HEK293 (cell line): ENCODE measurements around the gene F2.

Experiments
- CTCF ChIA-PET: fragments of 350-600 bp; formaldehyde crosslinking; extraction: SDS; loops from one replicate; lab custom pipeline; 2021; ENCODE audit warnings: antibody characterized with exemption; lab: Yijun Ruan, JAX
- POLR2A ChIA-PET: fragments of 300-600 bp; formaldehyde crosslinking; extraction: SDS; loops from one replicate; lab custom pipeline; 2020; ENCODE audit warnings: antibody characterized with exemption, inconsistent platforms; lab: Yijun Ruan, JAX
- H3K27ac ChIP-seq: fragments of 200-500 bp; sonication (Bioruptor generic); 2 replicates; pipeline ENCODE4 v1.5.1; 2014; ENCODE audit warnings: low read depth, low read length, control low read depth, inconsistent platforms; ENCODE audit errors: extremely low read depth
- H3K36me3 ChIP-seq, 2 experiments: fragments of 200-500 bp in 1 of 2; sonication (Bioruptor generic) in 1 of 2; 1 replicate in 1 of 2; 2 replicates in 1 of 2; pipeline ENCODE4 v1.5.1; 2014 to 2017; ENCODE audit warnings: inconsistent platforms in 2 of 2, low read length in 2 of 2; ENCODE audit not compliant: control insufficient read depth in 2 of 2, insufficient read depth in 1 of 2
- H3K4me1 ChIP-seq: fragments of 200-500 bp; sonication (Bioruptor generic); 2 replicates; pipeline ENCODE4 v1.5.1; 2014; ENCODE audit warnings: mild to moderate bottlenecking, low read length, inconsistent platforms; ENCODE audit not compliant: control insufficient read depth, insufficient read depth
- H3K4me3 ChIP-seq: 2 replicates; pipeline ENCODE4 v1.5.1; 2011; ENCODE audit warnings: low read depth, mild to moderate bottlenecking, control low read depth, low read length, moderate library complexity
- H3K9me3 ChIP-seq: fragments of 200-500 bp; sonication (Bioruptor generic); 2 replicates; pipeline ENCODE4 v1.5.1; 2014; ENCODE audit warnings: low read depth, low read length, inconsistent platforms; ENCODE audit not compliant: control insufficient read depth, insufficient read depth
- BCL11A ChIP-seq: fragments of 450-650 bp; formaldehyde crosslinking; IDR thresholded peaks from 2 replicates; pipeline ENCODE4 v1.5.1; 2016; ENCODE audit warnings: low read depth, missing biosample characterization, missing genetic modification characterization
- GFI1B ChIP-seq: fragments of 450-650 bp; formaldehyde crosslinking; IDR thresholded peaks from 2 replicates; pipeline ENCODE4 v1.5.1; 2016; ENCODE audit warnings: missing biosample characterization, missing genetic modification characterization
- HOXD13 ChIP-seq: sonication (generic); formaldehyde crosslinking; IDR thresholded peaks from 2 replicates; pipeline ENCODE4 v1.8.0; 2022; ENCODE audit warnings: missing genetic modification reagents, borderline replicate concordance
- MYNN ChIP-seq: fragments of 450-650 bp; formaldehyde crosslinking; IDR thresholded peaks from 2 replicates; pipeline ENCODE4 v1.5.1; 2016; ENCODE audit warnings: missing biosample characterization, missing genetic modification characterization, borderline replicate concordance
- MZF1 ChIP-seq: fragments of 450-650 bp; formaldehyde crosslinking; IDR thresholded peaks from 2 replicates; pipeline ENCODE4 v1.5.1; 2017; ENCODE audit warnings: missing biosample characterization, missing genetic modification characterization, borderline replicate concordance
- PRDM2 ChIP-seq: fragments of 450-650 bp; formaldehyde crosslinking; IDR thresholded peaks from 2 replicates; pipeline ENCODE4 v1.5.1; 2016; ENCODE audit warnings: missing biosample characterization, missing genetic modification characterization, borderline replicate concordance
- SCRT1 ChIP-seq: fragments of 450-650 bp; formaldehyde crosslinking; IDR thresholded peaks from 2 replicates; pipeline ENCODE4 v1.5.1; 2016; ENCODE audit warnings: missing biosample characterization, missing genetic modification characterization, borderline replicate concordance
- ZBTB1 ChIP-seq: fragments of 450-650 bp; formaldehyde crosslinking; IDR thresholded peaks from 2 replicates; pipeline ENCODE4 v1.5.1; 2016; ENCODE audit warnings: missing biosample characterization, missing genetic modification characterization
- ZBTB7A ChIP-seq: fragments of 450-650 bp; formaldehyde crosslinking; IDR thresholded peaks from 2 replicates; pipeline ENCODE4 v1.5.1; 2016; ENCODE audit warnings: low read depth, missing biosample characterization, missing genetic modification characterization
- ZEB2 ChIP-seq: fragments of 450-650 bp; formaldehyde crosslinking; IDR thresholded peaks from 2 replicates; pipeline ENCODE4 v1.5.1; 2016; ENCODE audit warnings: missing biosample characterization, missing genetic modification characterization
- ZFP37 ChIP-seq: fragments of 450-650 bp; formaldehyde crosslinking; IDR thresholded peaks from 2 replicates; pipeline ENCODE4 v1.5.1; 2016; ENCODE audit warnings: missing biosample characterization, missing genetic modification characterization
- ZNF114 ChIP-seq: fragments of 450-650 bp; formaldehyde crosslinking; IDR thresholded peaks from 2 replicates; pipeline ENCODE4 v1.5.0; 2017; ENCODE audit warnings: missing biosample characterization, missing genetic modification characterization
- ZNF138 ChIP-seq: fragments of 450-650 bp; formaldehyde crosslinking; IDR thresholded peaks from 2 replicates; pipeline ENCODE4 v1.5.1; 2016; ENCODE audit warnings: missing biosample characterization, missing genetic modification characterization, borderline replicate concordance
- ZNF157 ChIP-seq: fragments of 450-650 bp; formaldehyde crosslinking; IDR thresholded peaks from 2 replicates; pipeline ENCODE4 v1.5.1; 2016; ENCODE audit warnings: missing biosample characterization, missing genetic modification characterization
- ZNF19 ChIP-seq: fragments of 450-650 bp; formaldehyde crosslinking; IDR thresholded peaks from 2 replicates; pipeline ENCODE4; 2016; ENCODE audit warnings: missing biosample characterization, missing genetic modification characterization, low read depth
- ZNF366 ChIP-seq: fragments of 450-650 bp; formaldehyde crosslinking; conservative IDR thresholded peaks from 2 replicates; pipeline ENCODE4 v1.5.1; 2016; ENCODE audit warnings: missing biosample characterization, missing genetic modification characterization
- ZNF404 ChIP-seq: fragments of 450-650 bp; formaldehyde crosslinking; IDR thresholded peaks from 2 replicates; pipeline ENCODE4 v1.5.1; 2017; ENCODE audit warnings: missing biosample characterization, missing genetic modification characterization
- ZNF558 ChIP-seq: fragments of 450-650 bp; formaldehyde crosslinking; IDR thresholded peaks from 2 replicates; pipeline ENCODE4 v1.5.1; 2016; ENCODE audit warnings: missing biosample characterization, missing genetic modification characterization
- ZNF585B ChIP-seq: fragments of 450-650 bp; formaldehyde crosslinking; IDR thresholded peaks from 2 replicates; pipeline ENCODE4 v1.5.1; 2016; ENCODE audit warnings: missing biosample characterization, missing genetic modification characterization
- ZNF621 ChIP-seq: fragments of 450-650 bp; formaldehyde crosslinking; IDR thresholded peaks from 2 replicates; pipeline ENCODE4 v1.5.1; 2017; ENCODE audit warnings: missing biosample characterization, missing genetic modification characterization
- ZNF624 ChIP-seq: fragments of 450-650 bp; formaldehyde crosslinking; IDR thresholded peaks from 2 replicates; pipeline ENCODE4 v1.5.1; 2017; ENCODE audit warnings: missing biosample characterization, missing genetic modification characterization
- ZNF660 ChIP-seq: fragments of 450-650 bp; IDR thresholded peaks from 2 replicates; pipeline ENCODE4 v1.5.1; 2018; ENCODE audit warnings: missing biosample characterization, mild to moderate bottlenecking, missing genetic modification characterization
- ZNF704 ChIP-seq: fragments of 450-650 bp; formaldehyde crosslinking; IDR thresholded peaks from 2 replicates; pipeline ENCODE4 v1.5.1; 2016; ENCODE audit warnings: missing biosample characterization, missing genetic modification characterization
- ZNF76 ChIP-seq: fragments of 450-650 bp; formaldehyde crosslinking; IDR thresholded peaks from 2 replicates; pipeline ENCODE4; 2016; ENCODE audit warnings: low read depth, missing biosample characterization, missing genetic modification characterization, borderline replicate concordance
- ZSCAN5A ChIP-seq: fragments of 450-650 bp; formaldehyde crosslinking; IDR thresholded peaks from 2 replicates; pipeline ENCODE4 v1.5.1; 2016; ENCODE audit warnings: missing biosample characterization, missing genetic modification characterization
- ZXDB ChIP-seq: fragments of 450-650 bp; formaldehyde crosslinking; IDR thresholded peaks from 2 replicates; pipeline ENCODE4 v1.5.1; 2016; ENCODE audit warnings: missing biosample characterization, missing genetic modification characterization

F2 gene

GRCh38 chr11:46710821-46711269 lies 8.2 kb upstream of the F2 start:
- H3K27ac ChIP-seq = no peak overlapping the region
- no peaks in the 10 kb centered on the region for H3K4me1 ChIP-seq
- POLR2A ChIA-PET = no interaction called here
- H3K9me3 ChIP-seq = no peaks in the 10 kb centered on the region
- peaks cover 0 to 19% of the 10 kb centered on the region in 2 experiments; a peak in 1 of 3 replicates for H3K36me3 ChIP-seq
- CTCF ChIA-PET = no interaction called here
- TF ChIP-seq ZNF366 = no peak
- no peak for TF ChIP-seq ZSCAN5A (tag by site-specific recombination)
- TF ChIP-seq ZNF157 = no peak
- TF ChIP-seq MZF1 (tag by site-specific recombination) = no peak
- TF ChIP-seq ZNF660 (tag by site-specific recombination) = no peak
- no peak for TF ChIP-seq GFI1B
- TF ChIP-seq ZFP37 (tag by site-specific recombination) = no peak
- TF ChIP-seq BCL11A = no peak
- TF ChIP-seq ZNF585B (tag by site-specific recombination) = no peak
- TF ChIP-seq ZNF76 = no peak
- no peak for TF ChIP-seq MYNN (tag by site-specific recombination)
- no peak for TF ChIP-seq HOXD13
- no peak overlapping the region for H3K4me3 ChIP-seq

- POLR2A ChIA-PET = no interaction called here
- CTCF ChIA-PET = interaction anchor here (0.6 kb wide), 1 partner anchor 1042 kb away, joined by 4 read pairs; no protein-coding TSS in a partner anchor
- no peaks in the 10 kb centered on the region for H3K9me3 ChIP-seq
- H3K4me1 ChIP-seq = no peaks in the 10 kb centered on the region
- H3K4me3 ChIP-seq = no peak overlapping the region
- TF ChIP-seq ZNF624 (no peak), ZNF558 (tag by site-specific recombination) (no peak), ZNF76 (no peak), ZNF138 (no peak), ZBTB7A (tag by site-specific recombination) (no peak), SCRT1 (tag by site-specific recombination) (no peak), ZEB2 (no peak)
- H3K27ac ChIP-seq = no peak overlapping the region
- H3K36me3 ChIP-seq = peaks cover 0 to 15% of the 10 kb centered on the region in 2 experiments; a peak in 1 of 3 replicates
Observed at GRCh38 chr11:46711303-46711702, 7.7 kb upstream of the F2 start.

GRCh38 chr11:46712874-46713576 lies 6.0 kb upstream of the F2 start:
- ChIA-PET POLR2A (interaction anchor here (1.4 kb wide), 1 partner anchor 12 kb away, joined by 6 read pairs; the partner anchor contains the start of genes ARHGAP1 and ZNF408), CTCF (interaction anchor here (0.7 to 1.6 kb wide), 3 partner anchors 43 to 1885 kb away, joined by 4 to 8 read pairs (median 6); no protein-coding TSS in a partner anchor)
- Histone ChIP-seq H3K27ac (no peak overlapping the region), H3K4me1 (no peaks in the 10 kb centered on the region), H3K36me3 (no peaks in the 10 kb centered on the region), H3K4me3 (no peak overlapping the region), H3K9me3 (no peaks in the 10 kb centered on the region)
- TF ChIP-seq ZNF114 (no peak), ZNF621 (tag by site-specific recombination) (no peak), ZNF19 (tag by site-specific recombination) (no peak), ZNF404 (no peak), ZBTB1 (no peak), PRDM2 (tag by site-specific recombination) (no peak), ZXDB (tag by site-specific recombination) (no peak), ZNF704 (tag by site-specific recombination) (no peak)
